Mesendoderm (in vitro differentiated cells): ENCODE results near the gene TGFB2.

ENCODE experiments used
- DNase-seq: peaks from one replicate; pipeline ENCODE4 v3.0.0; 2013
- H2AK5ac ChIP-seq: 2 replicates; pipeline ENCODE4 v1.6.1; 2013; ENCODE audit warnings: low read length, inconsistent platforms
- H2BK120ac ChIP-seq: 2 replicates; pipeline ENCODE4 v1.6.1; 2013; ENCODE audit warnings: low read depth, mild to moderate bottlenecking, low read length, moderate library complexity, mixed read lengths
- H2BK15ac ChIP-seq: replicated peaks from 2 replicates; pipeline ENCODE4 v1.6.1; 2013; ENCODE audit warnings: low read depth, mild to moderate bottlenecking, moderate library complexity
- H2BK5ac ChIP-seq: 2 replicates; pipeline ENCODE4 v1.6.1; 2013; ENCODE audit warnings: low read length, inconsistent platforms
- H3K18ac ChIP-seq: 2 replicates; pipeline ENCODE4 v1.6.1; 2013; ENCODE audit warnings: mild to moderate bottlenecking, low read length, mixed read lengths
- H3K23ac ChIP-seq: one replicate; pipeline ENCODE4 v1.6.1; 2013; ENCODE audit warnings: low read length
- H3K27ac ChIP-seq: 2 replicates; pipeline ENCODE4 v1.5.1; 2013; ENCODE audit warnings: low read depth, mild to moderate bottlenecking, inconsistent platforms, low read length, moderate library complexity
- H3K27me3 ChIP-seq: 2 replicates; pipeline ENCODE4 v1.6.1; 2013; ENCODE audit warnings: low read length, control low read depth, mild to moderate bottlenecking, inconsistent platforms; ENCODE audit not compliant: insufficient read depth, poor library complexity
- H3K36me3 ChIP-seq: 2 replicates; pipeline ENCODE4 v1.6.1; 2013; ENCODE audit warnings: low read length, inconsistent platforms; ENCODE audit not compliant: control insufficient read depth, insufficient read depth
- H3K4ac ChIP-seq: one replicate; pipeline ENCODE4 v1.6.1; 2013; ENCODE audit warnings: low read depth, mild to moderate bottlenecking, low read length, moderate library complexity
- H3K4me1 ChIP-seq: 2 replicates; pipeline ENCODE4 v1.6.1; 2013; ENCODE audit warnings: low read depth, low read length, inconsistent platforms; ENCODE audit not compliant: control insufficient read depth
- H3K4me2 ChIP-seq: 2 replicates; pipeline ENCODE4 v1.6.1; 2013; ENCODE audit warnings: low read length
- H3K4me3 ChIP-seq: 2 replicates; pipeline ENCODE4 v1.5.1; 2013; ENCODE audit warnings: mild to moderate bottlenecking, low read length
- H3K56ac ChIP-seq: one replicate; pipeline ENCODE4 v1.6.1; 2013; ENCODE audit warnings: low read length
- H3K79me1 ChIP-seq: 2 replicates; pipeline ENCODE4 v1.6.1; 2013; ENCODE audit warnings: low read length, inconsistent platforms
- H3K79me2 ChIP-seq: 2 replicates; pipeline ENCODE4 v1.6.1; 2013; ENCODE audit warnings: mild to moderate bottlenecking, low read length; ENCODE audit not compliant: control insufficient read depth, insufficient read depth
- H3K9ac ChIP-seq: 2 replicates; pipeline ENCODE4 v1.6.1; 2013; ENCODE audit warnings: low read length, inconsistent platforms
- H4K5ac ChIP-seq: one replicate; pipeline ENCODE4 v1.6.1; 2013; ENCODE audit warnings: low read length
- H4K8ac ChIP-seq: one replicate; pipeline ENCODE4 v1.6.1; 2013; ENCODE audit warnings: low read depth, mild to moderate bottlenecking, control low read depth, low read length, moderate library complexity
- WGBS: extraction: QIAGEN DNeasy Blood & Tissue Kit; methylation state at CpG from one replicate; pipeline ENCODE4 v1.1.7; 2013; ENCODE audit warnings: low lambda C conversion rate, missing lambda C conversion rate; ENCODE audit not compliant: insufficient coverage; ENCODE audit errors: extremely low coverage; 5-methylcytosine and 5-hydroxymethylcytosine counted together

Gene TGFB2

GRCh38 chr1:218408135-218408534 is 63.0 kb downstream of the TGFB2 start:
- H3K27me3 ChIP-seq, result no peaks in the 10 kb centered on the region
- no peak overlapping the region for H3K23ac ChIP-seq
- H3K4me1 ChIP-seq, result no peaks in the 10 kb centered on the region
- H2AK5ac ChIP-seq, result no peak overlapping the region
- no peak overlapping the region for H4K8ac ChIP-seq
- H3K56ac ChIP-seq, result no peak overlapping the region
- H3K18ac ChIP-seq, result no peak overlapping the region
- no peak overlapping the region for H2BK5ac ChIP-seq
- H3K9ac ChIP-seq, result no peak overlapping the region
- H3K27ac ChIP-seq, result no peak overlapping the region
- no CpG with 5 or more reads among the region's 6 CpGs for WGBS
- H2BK15ac ChIP-seq, result no peak overlapping the region
- H3K79me1 ChIP-seq, result no peaks in the 10 kb centered on the region
- H3K4ac ChIP-seq, result no peak overlapping the region
- no peak overlapping the region for H2BK120ac ChIP-seq
- H3K4me2 ChIP-seq, result no peak overlapping the region
- H4K5ac ChIP-seq, result no peak overlapping the region
- H3K36me3 ChIP-seq, result no peaks in the 10 kb centered on the region
- H3K4me3 ChIP-seq, result no peak overlapping the region
- H3K79me2 ChIP-seq, result no peaks in the 10 kb centered on the region
- DNase-seq, result no peak

- no peaks in the 10 kb centered on the region for H3K79me1 ChIP-seq
- no peak overlapping the region for H3K4me2 ChIP-seq
- H2BK5ac ChIP-seq, result no peak overlapping the region
- no peak overlapping the region for H3K4ac ChIP-seq
- no peak overlapping the region for H4K5ac ChIP-seq
- no peak overlapping the region for H4K8ac ChIP-seq
- no peak overlapping the region for H3K27ac ChIP-seq
- no peaks in the 10 kb centered on the region for H3K27me3 ChIP-seq
- H3K36me3 ChIP-seq, result no peaks in the 10 kb centered on the region
- no peak overlapping the region for H3K56ac ChIP-seq
- H2BK15ac ChIP-seq, result no peak overlapping the region
- H2BK120ac ChIP-seq, result no peak overlapping the region
- H3K4me3 ChIP-seq, result no peak overlapping the region
- no peaks in the 10 kb centered on the region for H3K79me2 ChIP-seq
- WGBS, result no CpG with 5 or more reads among the region's 9 CpGs
- no peak overlapping the region for H2AK5ac ChIP-seq
- DNase-seq, result peak; percentile 43
- no peaks in the 10 kb centered on the region for H3K4me1 ChIP-seq
- no peak overlapping the region for H3K9ac ChIP-seq
- H3K18ac ChIP-seq, result no peak overlapping the region
- H3K23ac ChIP-seq, result no peak overlapping the region
These were observed 63.8 kb downstream of the TGFB2 start for GRCh38 chr1:218408942-218409341.

- no peak for DNase-seq
- no peak overlapping the region for H3K9ac ChIP-seq
- no peak overlapping the region for H2AK5ac ChIP-seq
- no peak overlapping the region for H3K18ac ChIP-seq
- no peak overlapping the region for H2BK15ac ChIP-seq
- H3K79me1 ChIP-seq, result no peaks in the 10 kb centered on the region
- H2BK5ac ChIP-seq, result no peak overlapping the region
- H3K4me2 ChIP-seq, result no peak overlapping the region
- H3K27ac ChIP-seq, result no peak overlapping the region
- H3K4me3 ChIP-seq, result no peak overlapping the region
- no peaks in the 10 kb centered on the region for H3K4me1 ChIP-seq
- H3K23ac ChIP-seq, result no peak overlapping the region
- H3K56ac ChIP-seq, result no peak overlapping the region
- H3K79me2 ChIP-seq, result no peaks in the 10 kb centered on the region
- no peak overlapping the region for H2BK120ac ChIP-seq
- H4K8ac ChIP-seq, result no peak overlapping the region
- WGBS, result no CpG with 5 or more reads among the region's 8 CpGs
- H3K4ac ChIP-seq, result no peak overlapping the region
- no peak overlapping the region for H4K5ac ChIP-seq
- H3K27me3 ChIP-seq, result no peaks in the 10 kb centered on the region
- no peaks in the 10 kb centered on the region for H3K36me3 ChIP-seq
These were observed 64.9 kb downstream of the TGFB2 start for GRCh38 chr1:218409946-218410510.

- Histone ChIP-seq H3K27ac (no peak overlapping the region), H3K4me3 (no peak overlapping the region)
- no CpG with 5 or more reads among the region's 1 CpG for WGBS
These were observed 66.0 kb downstream of the TGFB2 start for GRCh38 chr1:218411101-218411500.

GRCh38 chr1:218412171-218412570 is 67.0 kb downstream of the TGFB2 start:
- no peak overlapping the region for H2BK15ac ChIP-seq
- H4K5ac ChIP-seq, result no peak overlapping the region
- WGBS, result no CpG with 5 or more reads among the region's 7 CpGs
- H4K8ac ChIP-seq, result no peak overlapping the region
- H3K36me3 ChIP-seq, result no peaks in the 10 kb centered on the region
- H3K27me3 ChIP-seq, result no peaks in the 10 kb centered on the region
- H3K18ac ChIP-seq, result no peak overlapping the region
- no peaks in the 10 kb centered on the region for H3K4me1 ChIP-seq
- no peak overlapping the region for H3K4me3 ChIP-seq
- no peak overlapping the region for H3K4me2 ChIP-seq
- H2AK5ac ChIP-seq, result no peak overlapping the region
- H3K56ac ChIP-seq, result no peak overlapping the region
- H3K4ac ChIP-seq, result no peak overlapping the region
- no peak overlapping the region for H3K9ac ChIP-seq
- no peak overlapping the region for H3K27ac ChIP-seq
- no peak overlapping the region for H2BK120ac ChIP-seq
- no peaks in the 10 kb centered on the region for H3K79me2 ChIP-seq
- no peaks in the 10 kb centered on the region for H3K79me1 ChIP-seq
- no peak overlapping the region for H2BK5ac ChIP-seq
- no peak overlapping the region for H3K23ac ChIP-seq
- no peak for DNase-seq

More at GRCh38 chr1:218411101-218411500, 66.0 kb downstream of the TGFB2 start:
- no peak overlapping the region for H3K56ac ChIP-seq
- H3K23ac ChIP-seq, result no peak overlapping the region
- no peaks in the 10 kb centered on the region for H3K4me1 ChIP-seq
- H2BK120ac ChIP-seq, result no peak overlapping the region
- H3K79me1 ChIP-seq, result no peaks in the 10 kb centered on the region
- no peaks in the 10 kb centered on the region for H3K27me3 ChIP-seq
- no peak overlapping the region for H3K4ac ChIP-seq
- no peak overlapping the region for H4K5ac ChIP-seq
- no peak overlapping the region for H2AK5ac ChIP-seq
- no peak overlapping the region for H2BK5ac ChIP-seq
- no peak overlapping the region for H4K8ac ChIP-seq
- no peaks in the 10 kb centered on the region for H3K36me3 ChIP-seq
- DNase-seq, result no peak
- H3K79me2 ChIP-seq, result no peaks in the 10 kb centered on the region
- no peak overlapping the region for H3K9ac ChIP-seq
- no peak overlapping the region for H3K4me2 ChIP-seq
- no peak overlapping the region for H3K18ac ChIP-seq
- no peak overlapping the region for H2BK15ac ChIP-seq

GRCh38 chr1:218413179-218413578 is 68.0 kb downstream of the TGFB2 start:
- Histone ChIP-seq H3K4me2 (no peak overlapping the region), H4K8ac (no peak overlapping the region), H3K36me3 (no peaks in the 10 kb centered on the region), H2AK5ac (no peak overlapping the region), H3K79me1 (no peaks in the 10 kb centered on the region), H3K4me1 (no peaks in the 10 kb centered on the region), H3K27me3 (no peaks in the 10 kb centered on the region), H2BK5ac (no peak overlapping the region), H3K9ac (no peak overlapping the region), H3K4ac (no peak overlapping the region), H3K56ac (no peak overlapping the region), H2BK120ac (no peak overlapping the region), H4K5ac (no peak overlapping the region), H3K4me3 (no peak overlapping the region), H3K23ac (no peak overlapping the region), H3K18ac (no peak overlapping the region), H2BK15ac (no peak overlapping the region), H3K27ac (no peak overlapping the region), H3K79me2 (no peaks in the 10 kb centered on the region)
- no CpG with 5 or more reads among the region's 10 CpGs for WGBS
- DNase-seq, result no peak
